Lower leg skin (tissue), 4 donors: ENCODE measurements around the gene RPLP2. TPM values are rescaled to one million over a fixed set of nuclear protein-coding genes. Genes with fewer than 3 reads are reported as not detected.

Source experiments
- DNase-seq, 2 donors: peaks; one replicate each; pipeline ENCODE4 v3.0.0-alpha.2; 2019; ENCODE audit warnings: low spot score in 2 of 2
- H3K4me3 ChIP-seq: fragments of 200-600 bp; sonication (generic); 2 replicates; pipeline ENCODE4 v1.5.1; 2017; ENCODE audit warnings: mild to moderate bottlenecking, low read depth; ENCODE audit not compliant: poor library complexity, severe bottlenecking
- POLR2A ChIP-seq, 2 donors: fragments of 450-650 bp; IDR thresholded peaks; one replicate each; pipeline ENCODE4 v1.6.1; 2016 to 2017; ENCODE audit warnings: antibody characterized with exemption in 2 of 2, mild to moderate bottlenecking in 1 of 2, moderate library complexity in 1 of 2
- WGBS, 2 donors: methylation state at CpG; one replicate each; pipeline ENCODE4 v1.1.5; 2018; 5-methylcytosine and 5-hydroxymethylcytosine counted together
- intact Hi-C: fragments of 100-400 bp; cut with DNase I; formaldehyde crosslinking; loops from one replicate; pipeline ENCODE4 v1.15.0; 2023; ENCODE audit warnings: low total_unique reads
- total RNA-seq, 4 donors: library from RNA; depleted of rRNA; stranded (reverse); fragments of >200 nt; gene quantifications; one replicate each; pipeline ENCODE4 v1.1.0, GENCODE V29; 2016
- TF ChIP-seq, protein P1 (sequence below), 3 donors: fragments of 450-650 bp; IDR thresholded peaks; one replicate each; pipeline ENCODE4 v1.5.1; 2016; ENCODE audit warnings: antibody characterized with exemption in 3 of 3, mild to moderate bottlenecking in 3 of 3, moderate library complexity in 2 of 3

The RPLP2 gene
- total RNA-seq, 4 donors from 2014 or later = 479 to 1,471 (median 745) TPM

DNA sequence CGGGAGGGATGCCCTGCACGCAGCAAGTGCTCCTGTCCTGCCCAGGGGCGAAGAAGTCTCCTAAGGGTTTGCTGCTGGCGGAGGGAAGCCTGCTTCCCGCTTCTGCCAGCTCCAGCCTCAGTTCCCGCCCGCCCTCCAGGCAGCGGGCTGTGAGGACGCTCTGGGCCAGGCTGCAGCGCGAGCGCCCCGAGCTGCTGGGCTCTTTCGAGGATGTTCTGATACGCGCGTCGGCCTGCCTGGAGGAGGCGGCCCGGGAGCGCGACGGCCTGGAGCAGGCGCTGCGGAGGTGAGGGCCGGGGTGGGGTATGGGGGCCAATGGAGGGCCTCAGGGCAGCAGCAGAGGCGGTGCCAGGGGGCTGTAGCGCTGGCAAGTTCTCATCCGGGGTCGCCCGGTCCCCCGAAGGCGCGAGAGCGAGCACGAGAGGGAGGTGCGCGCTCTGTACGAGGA, 20.1 kb downstream of the RPLP2 start:
- WGBS, 2 donors = 3 to 7% methylated on average over 26 to 38 of the region's 39 CpGs
- TF ChIP-seq, protein P1, sequence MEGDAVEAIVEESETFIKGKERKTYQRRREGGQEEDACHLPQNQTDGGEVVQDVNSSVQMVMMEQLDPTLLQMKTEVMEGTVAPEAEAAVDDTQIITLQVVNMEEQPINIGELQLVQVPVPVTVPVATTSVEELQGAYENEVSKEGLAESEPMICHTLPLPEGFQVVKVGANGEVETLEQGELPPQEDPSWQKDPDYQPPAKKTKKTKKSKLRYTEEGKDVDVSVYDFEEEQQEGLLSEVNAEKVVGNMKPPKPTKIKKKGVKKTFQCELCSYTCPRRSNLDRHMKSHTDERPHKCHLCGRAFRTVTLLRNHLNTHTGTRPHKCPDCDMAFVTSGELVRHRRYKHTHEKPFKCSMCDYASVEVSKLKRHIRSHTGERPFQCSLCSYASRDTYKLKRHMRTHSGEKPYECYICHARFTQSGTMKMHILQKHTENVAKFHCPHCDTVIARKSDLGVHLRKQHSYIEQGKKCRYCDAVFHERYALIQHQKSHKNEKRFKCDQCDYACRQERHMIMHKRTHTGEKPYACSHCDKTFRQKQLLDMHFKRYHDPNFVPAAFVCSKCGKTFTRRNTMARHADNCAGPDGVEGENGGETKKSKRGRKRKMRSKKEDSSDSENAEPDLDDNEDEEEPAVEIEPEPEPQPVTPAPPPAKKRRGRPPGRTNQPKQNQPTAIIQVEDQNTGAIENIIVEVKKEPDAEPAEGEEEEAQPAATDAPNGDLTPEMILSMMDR (IDR thresholded peaks at IDR 0.05) = no peak
- TF ChIP-seq POLR2A (IDR thresholded peaks at IDR 0.05) = no peak
- DNase-seq = no peak
- intact Hi-C loops = no loop called here
- no peak overlapping the region for H3K4me3 ChIP-seq

DNA sequence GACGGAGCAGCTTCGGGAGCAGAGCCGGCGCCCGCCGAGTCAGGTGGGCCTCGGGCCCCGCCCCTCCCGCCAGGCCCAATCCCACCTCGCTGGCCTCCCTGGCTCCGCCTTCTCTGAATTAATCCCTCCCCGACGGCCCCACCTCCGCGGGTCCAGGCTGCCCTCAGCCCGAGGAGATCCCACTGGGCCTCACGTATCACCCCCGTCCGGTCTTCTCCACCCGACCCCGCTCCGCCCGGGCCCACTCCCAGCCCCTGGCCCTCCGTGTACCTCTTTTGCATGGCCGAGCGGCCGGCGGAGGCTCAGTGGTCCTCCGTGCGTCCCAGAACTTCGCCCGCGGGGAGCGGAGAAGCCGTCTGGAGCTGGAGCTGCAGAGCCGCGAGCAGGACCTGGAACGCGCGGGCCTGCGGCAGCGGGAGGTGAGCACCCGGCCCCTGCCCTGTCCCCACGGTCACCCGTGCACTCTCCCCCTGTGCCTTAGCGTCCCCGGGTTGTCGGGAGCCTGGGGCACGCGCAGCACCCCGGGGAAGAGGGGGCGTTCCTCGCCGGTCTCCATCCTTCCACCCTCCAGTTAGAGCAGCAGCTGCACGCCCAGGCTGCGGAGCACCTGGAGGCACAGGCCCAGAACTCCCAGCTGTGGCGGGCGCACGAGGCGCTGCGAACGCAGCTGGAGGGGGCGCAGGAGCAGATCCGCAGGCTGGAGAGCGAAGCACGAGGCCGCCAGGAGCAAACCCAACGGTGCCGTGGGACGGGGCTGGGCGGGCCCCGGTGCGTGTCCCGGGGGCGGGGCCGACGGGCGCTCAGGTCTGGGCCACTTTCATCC, 20.7 kb downstream of the RPLP2 start:
- TF ChIP-seq POLR2A (IDR thresholded peaks at IDR 0.05) = no peak
- TF ChIP-seq, protein P1 (IDR thresholded peaks at IDR 0.05) = no peak
- 3 to 9% methylated on average over 34 to 60 of the region's 78 CpGs for WGBS, 2 donors
- DNase-seq = no peak

DNA sequence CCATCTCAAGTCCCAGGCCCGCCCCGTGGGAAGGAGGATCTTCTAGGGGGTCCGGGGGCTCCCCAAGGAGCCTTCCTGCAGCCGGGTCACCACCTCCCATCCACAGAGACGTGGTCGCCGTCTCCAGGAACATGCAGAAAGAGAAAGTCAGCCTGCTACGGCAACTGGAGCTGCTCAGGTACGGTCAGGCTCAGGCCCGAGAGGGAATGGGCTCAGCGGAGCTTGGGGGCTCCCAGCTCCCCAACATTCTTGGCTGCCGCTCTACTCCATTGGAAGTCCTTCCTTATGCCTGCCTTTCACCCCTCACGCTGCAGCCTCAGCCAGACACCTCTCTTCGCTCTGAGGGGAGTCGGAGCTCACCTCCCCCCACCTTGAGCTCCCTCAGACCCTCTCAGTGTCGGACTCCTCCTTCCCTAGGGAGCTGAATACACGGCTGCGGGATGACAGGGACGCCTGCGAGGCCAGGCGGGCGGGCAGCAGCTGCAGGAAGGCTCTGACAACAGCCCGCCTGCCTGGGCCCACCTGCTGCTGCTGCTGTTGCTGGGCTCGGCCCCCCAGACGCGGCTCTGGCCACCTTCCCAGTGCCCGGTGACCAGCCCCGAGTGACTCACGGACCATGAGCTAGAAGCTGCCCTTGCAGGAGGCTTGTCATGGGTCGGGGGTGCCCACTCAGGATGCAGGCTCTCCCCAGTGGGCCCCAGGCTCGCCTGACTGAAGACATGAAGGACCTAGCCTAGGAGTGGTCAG, 21.5 kb downstream of the RPLP2 start:
- no peak for DNase-seq
- WGBS, 2 donors = 59 to 61% methylated on average over 20 to 27 of the region's 31 CpGs

More for the DNA sequence above, 20.7 kb downstream of the RPLP2 start:
- intact Hi-C loops = no loop called here
- H3K4me3 ChIP-seq = no peak overlapping the region

DNA sequence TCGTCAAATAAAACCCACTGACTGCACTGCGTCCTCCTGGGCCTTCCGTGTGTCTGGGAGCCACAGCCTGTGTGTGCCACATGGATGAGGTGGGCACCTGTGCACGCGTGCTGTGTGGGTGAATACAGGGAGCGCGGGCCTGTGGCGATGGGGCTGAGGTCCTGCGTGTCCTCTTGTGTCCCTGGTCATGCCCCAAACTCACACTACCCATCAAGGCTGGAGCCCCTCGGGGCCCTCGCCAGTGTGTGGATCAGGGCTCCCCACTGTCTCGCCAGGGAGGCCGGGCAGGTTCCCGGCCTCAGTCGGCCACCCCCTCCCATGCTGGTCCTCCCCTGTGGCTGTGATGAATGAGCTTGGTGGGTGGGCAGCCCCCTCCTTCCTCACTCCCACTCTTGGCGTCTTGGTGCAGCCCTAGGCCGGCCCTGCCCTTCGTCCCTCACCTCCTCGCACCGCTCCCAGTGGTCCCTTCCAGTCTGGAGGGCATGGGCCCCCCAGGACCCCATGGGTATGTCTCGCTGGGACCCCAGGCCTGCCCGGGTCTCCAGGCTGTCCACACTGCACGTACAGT, 22.3 kb downstream of the RPLP2 start:
- no peak for TF ChIP-seq POLR2A (IDR thresholded peaks at IDR 0.05)
- TF ChIP-seq, protein P1 (IDR thresholded peaks at IDR 0.05) = no peak
- no peak overlapping the region for H3K4me3 ChIP-seq
- 69 to 71% methylated on average over 19 to 23 of the region's 23 CpGs for WGBS, 2 donors
- intact Hi-C loops = no loop called here
- DNase-seq = no peak

More for the DNA sequence above, 21.5 kb downstream of the RPLP2 start:
- no peak for TF ChIP-seq POLR2A (IDR thresholded peaks at IDR 0.05)
- H3K4me3 ChIP-seq = no peak overlapping the region
- intact Hi-C loops = no loop called here

DNA sequence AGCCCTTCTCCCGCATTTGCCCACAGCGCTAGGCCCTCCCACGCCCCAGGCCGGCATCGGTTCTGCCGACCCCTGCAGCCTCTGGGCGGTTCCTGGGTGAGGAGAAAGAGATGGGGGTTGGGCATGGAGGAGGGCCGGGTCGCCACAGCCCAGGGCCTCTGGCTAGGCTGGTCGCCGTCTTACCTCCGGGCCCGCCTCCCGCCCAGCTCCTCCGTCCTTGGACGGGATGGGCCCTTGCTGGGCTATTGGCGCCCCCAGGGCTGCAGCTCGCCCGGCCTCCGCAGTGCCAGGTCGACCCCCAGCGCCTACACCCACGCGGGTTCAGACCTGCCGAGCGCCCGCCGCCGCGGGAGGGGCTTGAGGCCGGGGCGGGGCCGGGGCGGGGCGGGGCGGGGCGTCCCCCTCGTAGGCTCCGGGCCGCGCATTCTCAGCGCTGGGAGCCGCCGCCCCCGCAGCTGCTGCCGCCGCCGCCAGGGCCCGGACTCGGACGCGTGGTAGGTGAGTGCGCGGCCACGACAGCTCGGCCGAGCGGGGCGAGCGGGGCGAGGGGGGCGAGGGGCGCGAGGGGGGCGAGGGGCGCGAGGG, 22.9 kb downstream of the RPLP2 start, which contains the start of gene CD151:
Gene CD151, plus strand, starts transcription at position 424 of the 585 bp plus-strand sequence. CDS start 3,118 bp downstream, outside the sequence.
- no peak for TF ChIP-seq POLR2A (IDR thresholded peaks at IDR 0.05)
- TF ChIP-seq, protein P1 (IDR thresholded peaks at IDR 0.05) = no peak
- 4 to 11% methylated on average over 5 to 12 of the region's 67 CpGs for WGBS, 2 donors
- peak within 1 kb of the TSS; percentile 55 for H3K4me3 ChIP-seq
- intact Hi-C loops = no loop called here
- DNase-seq = no peak
